Immature natural killer cell (primary cell): ENCODE measurements around the gene RAB3D. TPM values are rescaled to one million over a fixed set of nuclear protein-coding genes. Genes with fewer than 3 reads are reported as not detected.

ENCODE experiments used
- polyA plus RNA-seq, 3 donors: library from polyadenylated mRNA; unstranded; fragments of 300-500 nt; fragmentation: Illumina TruSeq; gene quantifications; one replicate each; pipeline ENCODE4 v1.2.3, GENCODE V29; 2021

The RAB3D gene
- polyA plus RNA-seq, 3 donors from 2014 or later = 1.6 to 2.9 (median 2.2) TPM

Other genes with a start within 250 kb of the RAB3D start
- gene SPC24, start 183.9 kb downstream of the RAB3D start, polyA plus RNA-seq = under 1 TPM in 2 of 3 donors, not detected in 1; 0.08 to 0.96 TPM
- under 1 TPM in 2 of 3 donors, not detected in 1; 0.08 to 0.57 TPM for gene KANK2, start 142.1 kb downstream of the RAB3D start, polyA plus RNA-seq
- gene ANGPTL8, start 100.0 kb downstream of the RAB3D start, polyA plus RNA-seq = not detected
- gene DOCK6, start 77.1 kb downstream of the RAB3D start, polyA plus RNA-seq = not detected
- not detected for gene TSPAN16, start 43.5 kb downstream of the RAB3D start, polyA plus RNA-seq
- gene TMEM205, start 6.6 kb upstream of the RAB3D start, polyA plus RNA-seq = 10 to 100 TPM; 73.3 to 91.2 (median 81.4) TPM
- gene CCDC159, start 6.9 kb upstream of the RAB3D start, polyA plus RNA-seq = 10 to 100 TPM; 26.5 to 32.4 (median 28.8) TPM
- gene PLPPR2, start 15.8 kb upstream of the RAB3D start, polyA plus RNA-seq = 1 to 10 TPM; 1.2 to 2.7 (median 1.8) TPM
- gene SWSAP1, start 35.0 kb upstream of the RAB3D start, polyA plus RNA-seq = 1 to 10 TPM; 7.0 to 8.7 (median 8.3) TPM
- gene EPOR, start 44.7 kb upstream of the RAB3D start, polyA plus RNA-seq = 1 to 10 TPM; 3.6 to 5.8 (median 5.4) TPM
- not detected for gene RGL3, start 79.7 kb upstream of the RAB3D start, polyA plus RNA-seq
- not detected for gene ODAD3, start 95.5 kb upstream of the RAB3D start, polyA plus RNA-seq
- 10 to 100 TPM; 13.7 to 75.6 (median 28.4) TPM for gene PRKCSH, start 96.0 kb upstream of the RAB3D start, polyA plus RNA-seq
- gene ELAVL3, start 141.4 kb upstream of the RAB3D start, polyA plus RNA-seq = not detected
- gene ZNF653, start 166.2 kb upstream of the RAB3D start, polyA plus RNA-seq = 1 to 10 TPM in 2 of 3 donors, under 1 TPM in 1; 0.78 to 3.3 (median 1.1) TPM
- 10 to 100 TPM; 25.6 to 29.4 (median 26.2) TPM for gene ECSIT, start 189.5 kb upstream of the RAB3D start, polyA plus RNA-seq
- not detected for gene CNN1, start 199.2 kb upstream of the RAB3D start, polyA plus RNA-seq
- gene ELOF1, start 219.6 kb upstream of the RAB3D start, polyA plus RNA-seq = 100 to 1,000 TPM in 1 of 3 donors, 10 to 100 TPM in 2; 88.4 to 102 (median 98.3) TPM
- gene ACP5, start 238.0 kb upstream of the RAB3D start, polyA plus RNA-seq = 10 to 100 TPM; 10.9 to 14.0 (median 13.9) TPM